Breast epithelium (tissue), 3 donors: Measurements from ENCODE around the gene MYH3.

ENCODE experiments used
- POLR2A ChIP-seq: fragments of 450-650 bp; IDR thresholded peaks from one replicate; pipeline ENCODE4 v1.6.1; 2016; ENCODE audit warnings: antibody characterized with exemption, mild to moderate bottlenecking, moderate library complexity
- TF ChIP-seq, protein P1 (sequence below), 3 donors: fragments of 450-650 bp; IDR thresholded peaks; one replicate each; pipeline ENCODE4 v1.5.1; 2016 to 2017; ENCODE audit warnings: antibody characterized with exemption in 3 of 3, mild to moderate bottlenecking in 3 of 3, moderate library complexity in 3 of 3

DNA sequence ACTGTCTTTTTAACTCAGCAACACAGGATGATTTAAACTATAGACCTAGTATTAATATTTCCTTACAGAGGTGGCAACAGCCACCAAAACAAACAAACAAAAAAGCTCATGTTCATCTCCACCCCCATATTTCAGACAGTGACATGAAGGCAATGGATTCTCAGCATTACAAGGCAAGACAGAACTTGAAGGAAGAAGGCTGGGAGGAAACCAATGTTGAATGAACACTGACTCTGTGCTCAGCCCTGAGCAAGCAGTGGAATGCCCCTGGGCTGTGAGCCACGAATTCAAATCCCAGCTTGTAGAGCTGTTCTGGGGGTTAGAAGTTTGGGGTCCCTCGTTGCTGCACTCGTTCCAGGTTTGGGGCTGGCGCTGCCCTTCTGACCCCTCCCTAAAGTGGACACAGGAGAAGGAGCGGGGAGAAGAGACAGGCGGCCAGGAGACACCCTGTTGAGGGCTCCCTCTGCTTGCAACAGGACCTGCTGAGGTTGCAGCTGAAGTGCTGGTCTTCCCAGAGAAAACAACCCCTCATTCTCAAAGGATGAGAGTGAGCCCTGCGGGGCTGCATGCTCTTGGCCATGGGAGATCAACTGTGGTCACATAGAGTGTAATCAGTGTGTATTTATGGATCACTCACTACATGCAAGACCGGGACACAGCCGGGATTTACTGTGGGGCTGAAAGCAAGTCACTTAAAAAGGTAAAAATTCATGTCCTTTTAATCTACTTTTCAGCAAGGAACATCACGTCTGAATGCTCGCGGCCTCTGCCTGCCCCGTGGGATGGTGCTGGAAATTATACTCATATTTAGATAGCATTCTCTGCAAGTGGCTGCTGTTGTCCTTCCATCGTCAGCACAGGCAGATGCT lies 34.3 kb downstream of the MYH3 start:
- TF ChIP-seq POLR2A = no peak
- TF ChIP-seq, protein P1, sequence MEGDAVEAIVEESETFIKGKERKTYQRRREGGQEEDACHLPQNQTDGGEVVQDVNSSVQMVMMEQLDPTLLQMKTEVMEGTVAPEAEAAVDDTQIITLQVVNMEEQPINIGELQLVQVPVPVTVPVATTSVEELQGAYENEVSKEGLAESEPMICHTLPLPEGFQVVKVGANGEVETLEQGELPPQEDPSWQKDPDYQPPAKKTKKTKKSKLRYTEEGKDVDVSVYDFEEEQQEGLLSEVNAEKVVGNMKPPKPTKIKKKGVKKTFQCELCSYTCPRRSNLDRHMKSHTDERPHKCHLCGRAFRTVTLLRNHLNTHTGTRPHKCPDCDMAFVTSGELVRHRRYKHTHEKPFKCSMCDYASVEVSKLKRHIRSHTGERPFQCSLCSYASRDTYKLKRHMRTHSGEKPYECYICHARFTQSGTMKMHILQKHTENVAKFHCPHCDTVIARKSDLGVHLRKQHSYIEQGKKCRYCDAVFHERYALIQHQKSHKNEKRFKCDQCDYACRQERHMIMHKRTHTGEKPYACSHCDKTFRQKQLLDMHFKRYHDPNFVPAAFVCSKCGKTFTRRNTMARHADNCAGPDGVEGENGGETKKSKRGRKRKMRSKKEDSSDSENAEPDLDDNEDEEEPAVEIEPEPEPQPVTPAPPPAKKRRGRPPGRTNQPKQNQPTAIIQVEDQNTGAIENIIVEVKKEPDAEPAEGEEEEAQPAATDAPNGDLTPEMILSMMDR (IDR thresholded peaks at IDR 0.05) = no peak
